IMR-90 (cell line): ENCODE results near the gene RAB4B.

Source experiments
- CHD1 ChIP-seq: IDR thresholded peaks from 2 replicates; pipeline ENCODE4 v1.6.1; 2012; ENCODE audit warnings: low read depth, low read length, improper control_type of control experiment
- CTCF ChIP-seq: conservative IDR thresholded peaks from 2 replicates; pipeline ENCODE4 v1.5.1; 2012; ENCODE audit warnings: mild to moderate bottlenecking, low read depth, low read length, improper control_type of control experiment
- ELK1 ChIP-seq: fragments of 150-350 bp; IDR thresholded peaks from 2 replicates; pipeline ENCODE4 v1.6.1; 2016; ENCODE audit warnings: low read depth, mild to moderate bottlenecking, low read length, moderate library complexity, borderline replicate concordance
- FOS ChIP-seq: fragments of 150-350 bp; IDR thresholded peaks from 2 replicates; pipeline ENCODE4 v1.6.1; 2016; ENCODE audit warnings: low read depth, low read length
- MAFK ChIP-seq: IDR thresholded peaks from 2 replicates; pipeline ENCODE4 v1.6.1; 2012; ENCODE audit warnings: low read depth, low read length, improper control_type of control experiment
- MAZ ChIP-seq: IDR thresholded peaks from 2 replicates; pipeline ENCODE4 v1.6.1; 2012; ENCODE audit warnings: low read depth, mild to moderate bottlenecking, low read length, improper control_type of control experiment, moderate library complexity, borderline replicate concordance
- MXI1 ChIP-seq: IDR thresholded peaks from 2 replicates; pipeline ENCODE4 v1.6.1; 2012; ENCODE audit warnings: low read depth, mild to moderate bottlenecking, low read length, moderate library complexity, borderline replicate concordance
- POLR2A ChIP-seq: IDR thresholded peaks from 2 replicates; pipeline ENCODE4 v1.6.1; 2012; ENCODE audit warnings: mild to moderate bottlenecking, low read depth, low read length
- RAD21 ChIP-seq: IDR thresholded peaks from 2 replicates; pipeline ENCODE4 v1.6.1; 2012; ENCODE audit warnings: low read length, improper control_type of control experiment
- RCOR1 ChIP-seq: IDR thresholded peaks from 2 replicates; pipeline ENCODE4 v1.6.1; 2012; ENCODE audit warnings: mild to moderate bottlenecking, low read length, improper control_type of control experiment; ENCODE audit not compliant: insufficient replicate concordance
- RFX5 ChIP-seq: IDR thresholded peaks from 2 replicates; pipeline ENCODE4 v1.8.0; 2012; ENCODE audit warnings: low read depth, mild to moderate bottlenecking, low read length, moderate library complexity
- SMC3 ChIP-seq: fragments of 150-350 bp; IDR thresholded peaks from 2 replicates; pipeline ENCODE4 v1.6.1; 2016; ENCODE audit warnings: low read depth, mild to moderate bottlenecking, antibody characterized with exemption, low read length, moderate library complexity
- USF2 ChIP-seq: fragments of 150-350 bp; IDR thresholded peaks from 2 replicates; pipeline ENCODE4 v1.6.1; 2017; ENCODE audit warnings: mild to moderate bottlenecking, antibody characterized with exemption, low read length, low read depth

GRCh38 chr19:40785526-40785925, 7.5 kb downstream of the RAB4B start:
- TF ChIP-seq CTCF = no peak
- TF ChIP-seq RAD21 = no peak
- no peak for TF ChIP-seq POLR2A
- TF ChIP-seq RFX5 = no peak
- TF ChIP-seq MXI1 = no peak
- TF ChIP-seq MAFK = no peak
- no peak for TF ChIP-seq USF2
- TF ChIP-seq FOS = no peak
- TF ChIP-seq CHD1 = no peak
- TF ChIP-seq RCOR1 = no peak
- no peak for TF ChIP-seq MAZ
- TF ChIP-seq ELK1 = no peak
- TF ChIP-seq SMC3 = no peak
